ENCODE results near the gene LINC01488.

Gene LINC01488

DNA sequence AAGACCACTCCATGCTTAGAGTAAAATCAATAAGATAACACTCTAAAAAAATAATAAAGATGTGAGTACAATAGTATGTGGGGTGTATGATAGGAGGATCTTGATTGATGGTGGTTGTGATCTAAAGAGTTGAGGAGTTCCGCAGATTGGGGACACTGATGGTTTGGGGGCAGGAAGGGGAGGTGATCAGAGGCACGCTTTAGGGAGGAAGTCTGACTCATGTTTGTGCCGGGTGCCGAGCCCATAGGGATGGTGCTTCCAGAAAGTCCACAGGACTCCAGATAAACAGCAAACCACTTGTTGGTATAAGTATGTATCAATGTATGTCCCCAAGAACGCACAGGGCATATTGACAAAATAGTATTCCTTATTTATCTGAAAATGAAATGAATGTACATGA, 27.5 kb downstream of the LINC01488 start:
- H3K9me3 ChIP-seq (ENCODE audit: control insufficient read depth, insufficient read depth, low read depth, low read length) = no peaks in the 10 kb centered on the region
- ChIA-PET CTCF (no interaction called here), POLR2A (no interaction called here)
- no peaks in the 10 kb centered on the region for H3K4me1 ChIP-seq (ENCODE audit: control insufficient read depth, insufficient read depth, low read length)
- no peak overlapping the region for H3K27ac ChIP-seq (ENCODE audit: extremely low read depth, low read depth, low read length)
- H3K4me3 ChIP-seq (ENCODE audit: low read depth, low read length) = no peak overlapping the region
- no peaks in the 10 kb centered on the region for H3K36me3 ChIP-seq (ENCODE audit: control insufficient read depth in 2 of 2, insufficient read depth in 1 of 2, low read length in 2 of 2)
- no peak for TF ChIP-seq ZFHX2 (tag by site-specific recombination; conservative IDR thresholded peaks at IDR 0.05)

- CTCF ChIA-PET = no interaction called here
- TF ChIP-seq ZNF10 (tag by site-specific recombination; IDR thresholded peaks at IDR 0.05) = no peak
- TF ChIP-seq, protein P1, sequence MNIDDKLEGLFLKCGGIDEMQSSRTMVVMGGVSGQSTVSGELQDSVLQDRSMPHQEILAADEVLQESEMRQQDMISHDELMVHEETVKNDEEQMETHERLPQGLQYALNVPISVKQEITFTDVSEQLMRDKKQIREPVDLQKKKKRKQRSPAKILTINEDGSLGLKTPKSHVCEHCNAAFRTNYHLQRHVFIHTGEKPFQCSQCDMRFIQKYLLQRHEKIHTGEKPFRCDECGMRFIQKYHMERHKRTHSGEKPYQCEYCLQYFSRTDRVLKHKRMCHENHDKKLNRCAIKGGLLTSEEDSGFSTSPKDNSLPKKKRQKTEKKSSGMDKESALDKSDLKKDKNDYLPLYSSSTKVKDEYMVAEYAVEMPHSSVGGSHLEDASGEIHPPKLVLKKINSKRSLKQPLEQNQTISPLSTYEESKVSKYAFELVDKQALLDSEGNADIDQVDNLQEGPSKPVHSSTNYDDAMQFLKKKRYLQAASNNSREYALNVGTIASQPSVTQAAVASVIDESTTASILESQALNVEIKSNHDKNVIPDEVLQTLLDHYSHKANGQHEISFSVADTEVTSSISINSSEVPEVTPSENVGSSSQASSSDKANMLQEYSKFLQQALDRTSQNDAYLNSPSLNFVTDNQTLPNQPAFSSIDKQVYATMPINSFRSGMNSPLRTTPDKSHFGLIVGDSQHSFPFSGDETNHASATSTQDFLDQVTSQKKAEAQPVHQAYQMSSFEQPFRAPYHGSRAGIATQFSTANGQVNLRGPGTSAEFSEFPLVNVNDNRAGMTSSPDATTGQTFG (tag by site-specific recombination; IDR thresholded peaks at IDR 0.05; ENCODE audit: borderline replicate concordance) = no peak
- TF ChIP-seq ZNF248 (tag by site-specific recombination; IDR thresholded peaks at IDR 0.05) = no peak
- no peak for TF ChIP-seq ZBTB6 (tag by site-specific recombination; IDR thresholded peaks at IDR 0.05)
- POLR2A ChIA-PET = no interaction called here
These were observed 27.9 kb downstream of the LINC01488 start for GRCh38 chr11:69509381-69509780.

DNA sequence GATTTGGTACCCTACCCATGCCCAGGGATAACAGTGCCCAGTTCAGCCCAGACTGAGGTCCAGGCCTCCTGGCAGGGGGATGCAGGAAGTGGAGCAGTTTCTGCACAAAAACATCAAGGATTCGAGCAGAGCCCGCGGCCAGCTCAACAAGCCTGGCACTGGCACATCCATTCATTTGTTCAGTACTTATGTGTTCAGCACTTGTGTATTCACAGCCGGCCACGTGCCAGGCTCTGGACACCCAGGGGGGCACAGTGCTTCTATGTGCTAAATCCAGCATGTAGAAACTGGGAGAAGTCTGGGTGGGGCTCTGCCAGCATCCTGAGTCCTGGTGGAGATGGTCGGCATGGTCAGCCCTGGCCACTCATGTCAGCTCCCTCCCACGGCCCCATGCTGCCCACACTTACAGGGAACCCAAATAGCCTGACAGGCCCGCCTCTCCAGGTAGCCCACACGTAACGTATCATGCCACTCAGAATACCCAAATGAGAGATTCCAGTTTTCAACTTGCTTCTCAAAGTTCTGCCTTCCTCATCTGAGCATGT, 28.5 kb downstream of the LINC01488 start:
- Histone ChIP-seq H3K4me1 (ENCODE audit: control insufficient read depth, insufficient read depth, low read length) (no peaks in the 10 kb centered on the region), H3K9me3 (ENCODE audit: control insufficient read depth, insufficient read depth, low read depth, low read length) (no peaks in the 10 kb centered on the region), H3K27ac (ENCODE audit: extremely low read depth, low read depth, low read length) (no peak overlapping the region), H3K36me3 (ENCODE audit: control insufficient read depth in 2 of 2, insufficient read depth in 1 of 2, low read length in 2 of 2) (no peaks in the 10 kb centered on the region), H3K4me3 (ENCODE audit: low read depth, low read length) (no peak overlapping the region)
- no peak for TF ChIP-seq ZNF138 (tag by site-specific recombination; IDR thresholded peaks at IDR 0.05; ENCODE audit: borderline replicate concordance)
- no peak for TF ChIP-seq ZNF514 (tag by site-specific recombination; IDR thresholded peaks at IDR 0.05)
- no peak for TF ChIP-seq MYNN (tag by site-specific recombination; IDR thresholded peaks at IDR 0.05; ENCODE audit: borderline replicate concordance)
- TF ChIP-seq ZNF221 (tag by site-specific recombination; IDR thresholded peaks at IDR 0.05; ENCODE audit: borderline replicate concordance) = no peak
- TF ChIP-seq ZNF670 (tag by site-specific recombination; IDR thresholded peaks at IDR 0.05; ENCODE audit: low read depth) = no peak
- TF ChIP-seq PRDM1 (tag by site-specific recombination; IDR thresholded peaks at IDR 0.05) = no peak
- TF ChIP-seq ZNF37A (tag by site-specific recombination; IDR thresholded peaks at IDR 0.05) = no peak
- no peak for TF ChIP-seq ZFP69B (tag by site-specific recombination; IDR thresholded peaks at IDR 0.05)
- CTCF ChIA-PET = no interaction called here
- POLR2A ChIA-PET = no interaction called here

More at GRCh38 chr11:69509381-69509780, 27.9 kb downstream of the LINC01488 start:
- Histone ChIP-seq H3K36me3 (ENCODE audit: control insufficient read depth in 2 of 2, insufficient read depth in 1 of 2, low read length in 2 of 2) (no peaks in the 10 kb centered on the region), H3K9me3 (ENCODE audit: control insufficient read depth, insufficient read depth, low read depth, low read length) (no peaks in the 10 kb centered on the region), H3K4me3 (ENCODE audit: low read depth, low read length) (no peak overlapping the region), H3K27ac (ENCODE audit: extremely low read depth, low read depth, low read length) (no peak overlapping the region), H3K4me1 (ENCODE audit: control insufficient read depth, insufficient read depth, low read length) (no peaks in the 10 kb centered on the region)

- Histone ChIP-seq H3K9me3 (ENCODE audit: control insufficient read depth, insufficient read depth, low read depth, low read length) (no peaks in the 10 kb centered on the region), H3K36me3 (ENCODE audit: control insufficient read depth in 2 of 2, insufficient read depth in 1 of 2, low read length in 2 of 2) (no peaks in the 10 kb centered on the region), H3K27ac (ENCODE audit: extremely low read depth, low read depth, low read length) (no peak overlapping the region), H3K4me1 (ENCODE audit: control insufficient read depth, insufficient read depth, low read length) (no peaks in the 10 kb centered on the region), H3K4me3 (ENCODE audit: low read depth, low read length) (no peak overlapping the region)
- ChIA-PET CTCF (no interaction called here), POLR2A (no interaction called here)
- TF ChIP-seq KLF1 (tag by site-specific recombination; IDR thresholded peaks at IDR 0.05) (peak; percentile 47; the same call in 1 of the 2 replicates), ZNF48 (tag by site-specific recombination; IDR thresholded peaks at IDR 0.05) (no peak)
- TF ChIP-seq, protein P2, sequence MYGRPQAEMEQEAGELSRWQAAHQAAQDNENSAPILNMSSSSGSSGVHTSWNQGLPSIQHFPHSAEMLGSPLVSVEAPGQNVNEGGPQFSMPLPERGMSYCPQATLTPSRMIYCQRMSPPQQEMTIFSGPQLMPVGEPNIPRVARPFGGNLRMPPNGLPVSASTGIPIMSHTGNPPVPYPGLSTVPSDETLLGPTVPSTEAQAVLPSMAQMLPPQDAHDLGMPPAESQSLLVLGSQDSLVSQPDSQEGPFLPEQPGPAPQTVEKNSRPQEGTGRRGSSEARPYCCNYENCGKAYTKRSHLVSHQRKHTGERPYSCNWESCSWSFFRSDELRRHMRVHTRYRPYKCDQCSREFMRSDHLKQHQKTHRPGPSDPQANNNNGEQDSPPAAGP (tag by site-specific recombination; IDR thresholded peaks at IDR 0.05) = 0 out of 2 replicates have a peak, but pooled peaks have one; percentile 37
These were observed 29.3 kb downstream of the LINC01488 start for GRCh38 chr11:69510471-69511357.
